Retinal pigment epithelial cell (primary cell): ENCODE data around the gene SMOC1.

ENCODE experiments used
- DNase-seq: peaks from one replicate; pipeline ENCODE4 v3.0.0-alpha.2; 2010; ENCODE audit warnings: low read depth
- H3K4me3 ChIP-seq: 2 replicates; pipeline ENCODE4 v1.5.1; 2011; ENCODE audit warnings: mild to moderate bottlenecking, low read length, control low read depth, moderate library complexity
- CTCF ChIP-seq: conservative IDR thresholded peaks from 2 replicates; pipeline ENCODE4 v1.5.1; 2011; ENCODE audit warnings: low read depth, low read length, control low read depth, inconsistent platforms

The SMOC1 gene

GRCh38 chr14:69973846-69974245, 94.6 kb downstream of the SMOC1 start:
- H3K4me3 ChIP-seq: no peak overlapping the region
- no peak for TF ChIP-seq CTCF
- DNase-seq: no peak

- no peak for TF ChIP-seq CTCF
- DNase-seq: no peak
- no peak overlapping the region for H3K4me3 ChIP-seq
These were observed 100.7 kb downstream of the SMOC1 start for GRCh38 chr14:69979882-69980281.

GRCh38 chr14:69980457-69981425, 101.5 kb downstream of the SMOC1 start:
- TF ChIP-seq CTCF: no peak
- H3K4me3 ChIP-seq: no peak overlapping the region
- DNase-seq: no peak

- no peak for TF ChIP-seq CTCF
- H3K4me3 ChIP-seq: no peak overlapping the region
- no peak for DNase-seq
These were observed 103.1 kb downstream of the SMOC1 start for GRCh38 chr14:69982220-69982839.

GRCh38 chr14:69982886-69983285, 103.7 kb downstream of the SMOC1 start:
- TF ChIP-seq CTCF: no peak
- DNase-seq: no peak
- H3K4me3 ChIP-seq: no peak overlapping the region

GRCh38 chr14:69983317-69983716, 104.1 kb downstream of the SMOC1 start:
- no peak for DNase-seq
- no peak for TF ChIP-seq CTCF
- no peak overlapping the region for H3K4me3 ChIP-seq
